Ovary (tissue), 9 donors: Measurements from ENCODE around the gene MAN2A1. TPM values are rescaled to one million over a fixed set of nuclear protein-coding genes. Genes with fewer than 3 reads are reported as not detected.

Source experiments
- DNase-seq, 5 donors: peaks; one replicate each; pipeline ENCODE4 v3.0.0-alpha.2; 2019 to 2020
- H3K27ac ChIP-seq, 2 donors: fragments of 200-600 bp; one replicate each; pipeline versions ENCODE4 v1.5.1 to v1.8.0; 2019 to 2022
- H3K27me3 ChIP-seq: fragments of 200-600 bp; one replicate; pipeline ENCODE4 v1.8.0; 2022
- H3K36me3 ChIP-seq: fragments of 200-600 bp; sonication (generic); one replicate; pipeline ENCODE4 v1.5.1; 2019
- H3K4me1 ChIP-seq: one replicate; pipeline ENCODE4 v1.8.1; 2013; ENCODE audit warnings: mild to moderate bottlenecking, moderate library complexity; ENCODE audit not compliant: insufficient read depth
- H3K4me3 ChIP-seq: fragments of 200-600 bp; sonication (generic); one replicate; pipeline ENCODE4 v1.5.1; 2017
- H3K9me3 ChIP-seq, 2 donors: fragments of 200-600 bp in 1 of 2; sonication (generic) in 1 of 2; one replicate each; pipeline versions ENCODE4 v1.5.1 to v1.8.1; 2013 to 2019; ENCODE audit warnings: mild to moderate bottlenecking in 1 of 2, moderate library complexity in 1 of 2
- EP300 ChIP-seq: sonication (generic); formaldehyde crosslinking; IDR thresholded peaks from one replicate; pipeline ENCODE4 v1.6.1; 2017; ENCODE audit warnings: antibody characterized with exemption
- POLR2A ChIP-seq: fragments of 450-650 bp; IDR thresholded peaks from one replicate; pipeline ENCODE4 v1.6.1; 2017; ENCODE audit warnings: antibody characterized with exemption, mild to moderate bottlenecking, moderate library complexity
- WGBS, 3 donors: extraction: QIAGEN DNeasy Blood & Tissue Kit in 1 of 3; methylation state at CpG; one replicate each; pipeline versions ENCODE4 v1.1.5 to v1.1.7; 2013 to 2017; 5-methylcytosine and 5-hydroxymethylcytosine counted together
- intact Hi-C, 4 donors: fragments of 100-400 bp; cut with DNase I; formaldehyde crosslinking; loops; one replicate each; pipeline versions ENCODE4 v1.11.0 to v1.15.1; 2022 to 2023
- polyA plus RNA-seq, 2 donors: library from polyadenylated mRNA; stranded (reverse); fragments of 200-250 nt in 1 of 2; fragments of 350-450 nt in 1 of 2; fragmentation: Illumina TruSeq in 1 of 2; extraction: RNeasy Lipid Tissue Mini Kit (QIAGEN cat#74804) in 1 of 2; gene quantifications; one replicate each; pipeline ENCODE4 v1.2.3, GENCODE V29; 2013 to 2014
- total RNA-seq, 7 donors: library from RNA; depleted of rRNA in 2 of 7; stranded (reverse); fragments of >200 nt in 2 of 7; fragmentation: NEBNext Ultra II Directional in 3 of 7; extraction: Animal tissue kit (Norgen Biotek cat#: 25700) in 3 of 7; gene quantifications; one replicate each; pipeline versions ENCODE4 v1.1.0 to v1.2.4, GENCODE V29; 2016 to 2023
- TF ChIP-seq, protein P1 (sequence below), 3 donors: fragments of 450-650 bp in 2 of 3; fragments of 200-600 bp in 1 of 3; IDR thresholded peaks; one replicate each; pipeline versions ENCODE4 v1.5.1 to v1.8.0; 2016 to 2022; ENCODE audit warnings: antibody characterized with exemption in 3 of 3, mild to moderate bottlenecking in 1 of 3
- donor health status: DM: no; HTN: no; CAD: no; lungs with moderate emphysema.
- donor health status: DM: no; HTN: no; CAD: no.
- donor health status: Bipolar disorder and iron deficiency.
- donor health status: DM: yes; HTN: yes; CAD: no.
- donor health status: DM: no; HTN: no; CAD: no.
- donor health status: DM: yes; HTN: yes; CAD: no.

Gene MAN2A1
- total and polyA plus RNA-seq, 9 donors, result 10.7 to 56.5 (median 31.1) TPM

DNA sequence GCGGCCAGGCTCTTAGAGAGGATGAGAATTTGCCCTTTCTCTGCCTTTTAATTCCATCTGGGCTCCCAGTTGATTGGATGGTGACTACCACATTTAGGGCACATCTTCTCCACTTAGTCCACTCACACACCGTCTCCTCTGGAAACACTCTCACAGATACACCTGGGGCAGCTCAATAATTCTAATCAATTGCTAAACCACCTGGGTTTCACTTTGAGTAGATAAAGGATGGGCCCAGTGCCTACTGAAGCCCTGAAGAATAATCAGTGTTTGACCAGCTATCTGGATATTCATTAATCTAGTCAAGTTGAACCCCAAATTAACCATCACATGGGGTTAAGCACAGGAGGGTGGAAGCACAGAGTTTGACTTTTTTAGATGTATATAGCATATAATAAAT, 19.1 kb downstream of the MAN2A1 start:
- TF ChIP-seq POLR2A (no peak), EP300 (no peak)
- TF ChIP-seq, protein P1, sequence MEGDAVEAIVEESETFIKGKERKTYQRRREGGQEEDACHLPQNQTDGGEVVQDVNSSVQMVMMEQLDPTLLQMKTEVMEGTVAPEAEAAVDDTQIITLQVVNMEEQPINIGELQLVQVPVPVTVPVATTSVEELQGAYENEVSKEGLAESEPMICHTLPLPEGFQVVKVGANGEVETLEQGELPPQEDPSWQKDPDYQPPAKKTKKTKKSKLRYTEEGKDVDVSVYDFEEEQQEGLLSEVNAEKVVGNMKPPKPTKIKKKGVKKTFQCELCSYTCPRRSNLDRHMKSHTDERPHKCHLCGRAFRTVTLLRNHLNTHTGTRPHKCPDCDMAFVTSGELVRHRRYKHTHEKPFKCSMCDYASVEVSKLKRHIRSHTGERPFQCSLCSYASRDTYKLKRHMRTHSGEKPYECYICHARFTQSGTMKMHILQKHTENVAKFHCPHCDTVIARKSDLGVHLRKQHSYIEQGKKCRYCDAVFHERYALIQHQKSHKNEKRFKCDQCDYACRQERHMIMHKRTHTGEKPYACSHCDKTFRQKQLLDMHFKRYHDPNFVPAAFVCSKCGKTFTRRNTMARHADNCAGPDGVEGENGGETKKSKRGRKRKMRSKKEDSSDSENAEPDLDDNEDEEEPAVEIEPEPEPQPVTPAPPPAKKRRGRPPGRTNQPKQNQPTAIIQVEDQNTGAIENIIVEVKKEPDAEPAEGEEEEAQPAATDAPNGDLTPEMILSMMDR (IDR thresholded peaks at IDR 0.05), result no peak
- no peaks in the 10 kb centered on the region for H3K36me3 ChIP-seq
- no peaks in the 10 kb centered on the region for H3K9me3 ChIP-seq
- peaks cover 2% of the 10 kb centered on the region for H3K4me1 ChIP-seq
- H3K4me3 ChIP-seq, result no peak overlapping the region
- 95 to 99% (median 99%) methylated on average over 2 of the region's 2 CpGs for WGBS, 3 donors
- intact Hi-C loops, result no loop called here
- H3K27ac ChIP-seq, result no peak overlapping the region
- DNase-seq, result no peak
- no peaks in the 10 kb centered on the region for H3K27me3 ChIP-seq

DNA sequence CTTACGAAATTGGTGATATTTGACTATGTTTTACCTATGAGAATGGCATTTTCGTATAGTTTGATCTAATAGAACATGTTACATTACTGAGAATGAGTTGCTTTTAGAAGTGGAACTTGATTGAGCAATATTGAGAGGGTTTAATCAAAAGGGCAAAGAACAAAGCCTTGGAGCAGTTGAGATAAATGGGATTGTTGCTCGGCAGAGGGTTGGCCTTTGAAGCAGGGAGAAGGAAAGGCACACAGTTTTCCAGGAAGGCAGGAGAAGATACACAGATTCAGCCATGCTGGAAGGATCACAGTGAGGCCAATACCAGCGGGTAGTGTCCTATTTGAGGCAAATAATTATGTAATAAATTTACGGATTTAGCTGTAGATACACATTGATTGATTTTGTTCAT, 19.5 kb downstream of the MAN2A1 start:
- Histone ChIP-seq H3K36me3 (no peaks in the 10 kb centered on the region), H3K9me3 (no peaks in the 10 kb centered on the region), H3K27me3 (no peaks in the 10 kb centered on the region), H3K27ac (no peak overlapping the region), H3K4me3 (no peak overlapping the region), H3K4me1 (peaks cover 2% of the 10 kb centered on the region)
- intact Hi-C loops, result no loop called here
- TF ChIP-seq, protein P1 (IDR thresholded peaks at IDR 0.05), result no peak
- TF ChIP-seq POLR2A, result no peak
- TF ChIP-seq EP300, result no peak
- 94 to 96% (median 95%) methylated on average over 5 of the region's 5 CpGs for WGBS, 3 donors
- DNase-seq, result no peak

DNA sequence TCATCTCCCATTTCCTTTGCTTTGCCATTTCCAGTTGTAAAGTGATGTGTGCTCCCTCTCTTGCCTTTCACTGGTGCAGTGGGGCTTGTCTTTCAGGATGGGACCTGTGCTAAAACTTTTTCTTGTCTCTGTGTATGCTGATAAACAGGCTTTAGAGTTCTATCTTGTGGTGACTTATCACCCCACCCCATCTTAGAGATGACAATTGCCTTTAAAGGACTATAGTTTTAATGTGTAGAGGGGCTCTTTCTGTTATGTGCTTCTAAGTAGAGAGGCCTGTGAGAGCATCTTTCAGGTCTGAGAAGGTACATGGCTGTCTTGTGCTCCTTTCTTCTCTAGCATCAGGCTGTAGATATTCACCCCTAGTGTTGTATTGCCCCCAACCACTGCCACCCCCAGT, 21.9 kb downstream of the MAN2A1 start:
- TF ChIP-seq, protein P1 (IDR thresholded peaks at IDR 0.05), result no peak
- TF ChIP-seq EP300 (no peak), POLR2A (no peak)
- Histone ChIP-seq H3K4me3 (no peak overlapping the region), H3K9me3 (no peaks in the 10 kb centered on the region), H3K27me3 (no peaks in the 10 kb centered on the region), H3K27ac (no peak overlapping the region), H3K36me3 (no peaks in the 10 kb centered on the region), H3K4me1 (peaks cover 2% of the 10 kb centered on the region)
- no peak for DNase-seq
- intact Hi-C loops, result no loop called here

DNA sequence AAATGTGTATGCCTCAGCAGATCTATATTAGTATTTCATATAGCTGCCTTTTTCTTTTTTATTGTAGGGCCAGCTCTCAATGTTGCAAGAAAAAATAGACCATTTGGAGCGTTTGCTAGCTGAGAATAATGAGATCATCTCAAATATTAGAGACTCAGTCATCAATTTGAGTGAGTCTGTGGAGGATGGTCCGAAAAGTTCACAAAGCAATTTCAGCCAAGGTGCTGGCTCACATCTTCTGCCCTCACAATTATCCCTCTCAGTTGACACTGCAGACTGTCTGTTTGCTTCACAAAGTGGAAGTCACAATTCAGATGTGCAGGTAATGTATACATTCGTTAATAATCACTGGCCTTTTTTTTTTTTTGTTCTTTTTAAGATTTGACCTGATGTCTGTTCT, 23.7 kb downstream of the MAN2A1 start:
- Histone ChIP-seq H3K9me3 (no peaks in the 10 kb centered on the region), H3K27ac (no peak overlapping the region), H3K4me3 (no peak overlapping the region), H3K36me3 (no peaks in the 10 kb centered on the region), H3K4me1 (peaks cover 2% of the 10 kb centered on the region), H3K27me3 (no peaks in the 10 kb centered on the region)
- no peak for TF ChIP-seq POLR2A
- TF ChIP-seq EP300, result no peak
- TF ChIP-seq, protein P1 (IDR thresholded peaks at IDR 0.05), result no peak
- WGBS, 3 donors, result 59 to 69% (median 69%) methylated on average over 3 of the region's 3 CpGs
- intact Hi-C loops, result no loop called here
- no peak for DNase-seq

DNA sequence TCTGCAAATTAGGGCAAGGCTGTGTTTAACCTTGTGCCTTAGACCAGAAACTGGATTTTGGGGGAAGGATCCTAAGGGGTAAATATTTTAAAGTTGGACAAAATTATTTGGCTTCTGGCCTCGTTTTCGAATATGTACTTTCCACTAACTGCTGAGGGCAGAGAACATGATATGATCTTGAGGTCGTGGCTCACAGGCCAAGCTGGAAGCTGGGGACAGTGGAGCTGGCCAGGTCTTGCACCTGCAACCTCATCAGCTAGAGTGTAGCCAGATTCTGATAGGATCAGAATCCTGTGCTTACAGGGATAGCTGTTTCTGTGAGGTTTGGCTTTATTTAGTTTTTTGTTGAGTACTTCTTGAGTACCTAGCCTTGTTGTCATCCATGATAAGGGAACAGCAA, 24.9 kb downstream of the MAN2A1 start:
- H3K4me1 ChIP-seq, result peaks cover 2% of the 10 kb centered on the region
- intact Hi-C loops, result no loop called here

More for the DNA sequence above, 24.9 kb downstream of the MAN2A1 start:
- no peaks in the 10 kb centered on the region for H3K36me3 ChIP-seq
- no peaks in the 10 kb centered on the region for H3K27me3 ChIP-seq
- 44 to 52% (median 49%) methylated on average over 3 of the region's 3 CpGs for WGBS, 3 donors
- no peaks in the 10 kb centered on the region for H3K9me3 ChIP-seq
- no peak overlapping the region for H3K27ac ChIP-seq
- no peak for DNase-seq
- no peak overlapping the region for H3K4me3 ChIP-seq
- TF ChIP-seq EP300, result no peak
- TF ChIP-seq, protein P1 (IDR thresholded peaks at IDR 0.05), result no peak
- TF ChIP-seq POLR2A, result no peak
